K562 (cell line): ENCODE data around the gene R3HDM2. TPM values are rescaled to one million over a fixed set of nuclear protein-coding genes. Genes with fewer than 3 reads are reported as not detected.

Experiments used
- ATAC-seq: fragments of 200-7000 bp; cut with Tn5 transposase; 3 replicates; pipeline ENCODE4 v1.9.1; 2020; ENCODE audit warnings: moderate library complexity
- BruUV-seq: library from RNA; stranded (reverse); fragments of 400-500 nt; replicated peaks from 2 replicates; lab custom pipeline; 2021; lab: Mats Ljungman, UMichigan
- CTCF ChIA-PET: fragments of 300-600 bp; formaldehyde crosslinking; extraction: SDS; loops from one replicate; lab custom pipeline; 2021; ENCODE audit warnings: low intra/inter-chr PET ratio; lab: Yijun Ruan, JAX
- POLR2A ChIA-PET: fragments of 300-600, 350-650 bp; sonication (Branson Sonifier 250); formaldehyde crosslinking; extraction: SDS; loops from one replicate; lab custom pipeline; 2021; ENCODE audit warnings: antibody characterized with exemption, inconsistent platforms; lab: Yijun Ruan, JAX
- DNase-seq, 4 experiments: peaks; one replicate each; pipeline versions ENCODE4 v3.0.0 to v3.0.0-alpha.2; 2011 to 2018; ENCODE audit warnings: low spot score in 3 of 4, mixed read lengths in 3 of 4; ENCODE audit errors: extremely low read depth in 1 of 4
- FAIRE-seq: peaks from 2 replicates; lab custom pipeline; 2011; peaks lifted over from hg19 to GRCh38; lab: Jason Lieb, UNC
- H2AFZ ChIP-seq: 2 replicates; pipeline ENCODE4 v1.6.0; 2011; ENCODE audit warnings: low read depth, low read length, control low read depth, inconsistent platforms
- H3K27ac ChIP-seq: fragments of 200-600 bp; 3 replicates; pipeline ENCODE4 v1.8.0; 2011; ENCODE audit warnings: low read depth, mild to moderate bottlenecking, control low read depth, inconsistent platforms, low read length, moderate library complexity, mixed read lengths; ENCODE audit errors: extremely low read depth
- H3K27me3 ChIP-seq, 2 experiments: fragments of 300-600 bp in 1 of 2; 2 replicates in 1 of 2; 3 replicates in 1 of 2; pipeline versions ENCODE4 v1.6.0 to v1.8.0; 2011; ENCODE audit warnings: inconsistent platforms in 2 of 2, low read length in 2 of 2, mild to moderate bottlenecking in 1 of 2, mixed read lengths in 1 of 2, moderate library complexity in 1 of 2; ENCODE audit not compliant: control insufficient read depth in 2 of 2, insufficient read depth in 2 of 2
- H3K36me3 ChIP-seq: fragments of 300-600 bp; 3 replicates; pipeline ENCODE4 v1.8.0; 2011; ENCODE audit warnings: mild to moderate bottlenecking, low read length, inconsistent platforms; ENCODE audit not compliant: control insufficient read depth, insufficient read depth
- H3K4me1 ChIP-seq, 2 experiments: fragments of 200-600 bp in 1 of 2; replicated peaks in 1 of 2; 2 replicates in 1 of 2; 3 replicates in 1 of 2; pipeline versions ENCODE4 v1.5.1 to v1.8.0; 2011; ENCODE audit warnings: inconsistent platforms in 2 of 2, low read length in 2 of 2, mild to moderate bottlenecking in 1 of 2, mixed read lengths in 1 of 2, moderate library complexity in 1 of 2; ENCODE audit not compliant: control insufficient read depth in 2 of 2, insufficient read depth in 2 of 2
- H3K4me2 ChIP-seq: 2 replicates; pipeline ENCODE4 v1.6.1; 2011; ENCODE audit warnings: low read length, control low read depth, inconsistent platforms, mixed read lengths; ENCODE audit not compliant: insufficient read depth
- H3K4me3 ChIP-seq: fragments of 200-600 bp; sonication (generic), shearing (Covaris generic); 2 replicates; pipeline ENCODE4 v1.5.1; 2016; ENCODE audit warnings: control low read depth, inconsistent platforms
- H3K79me2 ChIP-seq: fragments of 200-600 bp; 3 replicates; pipeline ENCODE4 v1.8.0; 2011; ENCODE audit warnings: low read length, inconsistent platforms; ENCODE audit not compliant: control insufficient read depth, insufficient read depth
- H3K9ac ChIP-seq, 2 experiments: 2 replicates each; pipeline versions ENCODE4 v1.6.0 to v1.6.1; 2011; ENCODE audit warnings: low read depth in 2 of 2, low read length in 2 of 2, control low read depth in 1 of 2, inconsistent platforms in 1 of 2, mild to moderate bottlenecking in 1 of 2, mixed read lengths in 1 of 2; ENCODE audit not compliant: insufficient read depth in 1 of 2
- H3K9me1 ChIP-seq: one replicate; pipeline ENCODE4 v1.6.0; 2011; ENCODE audit warnings: inconsistent platforms, mild to moderate bottlenecking, low read length, moderate library complexity; ENCODE audit not compliant: control insufficient read depth, insufficient read depth
- H3K9me3 ChIP-seq: replicated peaks from 2 replicates; pipeline ENCODE4 v1.5.1; 2011; ENCODE audit warnings: low read depth, low read length, inconsistent platforms; ENCODE audit not compliant: control insufficient read depth, insufficient read depth
- H4K20me1 ChIP-seq: replicated peaks from 2 replicates; pipeline ENCODE4 v1.6.1; 2011; ENCODE audit warnings: low read length, inconsistent platforms, mixed read lengths; ENCODE audit not compliant: control insufficient read depth, insufficient read depth
- FOXJ3 ChIP-seq: sonication (generic); formaldehyde crosslinking; IDR thresholded peaks from 2 replicates; pipeline ENCODE4 v1.4.0; 2020; ENCODE audit warnings: mild to moderate bottlenecking, missing genetic modification reagents
- MEF2D ChIP-seq: conservative IDR thresholded peaks from 2 replicates; pipeline ENCODE4 v1.6.1; 2016; ENCODE audit warnings: low read depth, missing genetic modification characterization, missing compliant biosample characterization
- SMARCC2 ChIP-seq: fragments of 450-650 bp; IDR thresholded peaks from 2 replicates; pipeline ENCODE4 v1.6.1; 2017; ENCODE audit warnings: antibody characterized with exemption, moderate library complexity, mild to moderate bottlenecking, low read depth
- ZEB2 ChIP-seq: fragments of 450-650 bp; IDR thresholded peaks from 2 replicates; pipeline ENCODE4 v1.6.1; 2016
- WGBS: fragments of 100-300 bp; shearing (Covaris generic); methylation state at CpG from one replicate; pipeline ENCODE4 v1.1.6; 2016; ENCODE audit warnings: low coverage, mixed read lengths; ENCODE audit not compliant: insufficient coverage; ENCODE audit errors: missing lambda C conversion rate; 5-methylcytosine and 5-hydroxymethylcytosine counted together
- in situ Hi-C: fragments of 300-500 bp; cut with MboI; formaldehyde crosslinking; loops from 4 replicates; pipeline ENCODE4 v1.15.0; 2018; ENCODE audit warnings: inconsistent platforms, mixed read lengths
- intact Hi-C: fragments of 100-400 bp; cut with micrococcal nuclease; formaldehyde crosslinking; loops from 2 replicates; pipeline ENCODE4 v1.14.2; 2022
- polyA plus RNA-seq, 8 experiments: library from polyadenylated mRNA; depleted of rRNA in 4 of 8; stranded (reverse) in 5 of 8; unstranded in 3 of 8; fragments of >200 nt; fragmentation: Nextera tagmentation in 2 of 8; fragmentation: Illumina TruSeq in 1 of 8; extraction: Ambion mirVana in 2 of 8; extraction: Trizol in 1 of 8; gene quantifications; 2 replicates each; pipeline versions ENCODE4 v1.2.1 to v1.2.3, GENCODE V29; 2011 to 2014; ENCODE audit warnings: inconsistent platforms in 1 of 8, missing spikeins in 1 of 8
- total RNA-seq, 7 experiments: library from RNA; depleted of rRNA in 6 of 7; stranded (reverse); fragments of >200 nt in 6 of 7; fragmentation: Illumina TruSeq in 2 of 7; extraction: Trizol in 2 of 7; gene quantifications; 2 replicates each; pipeline versions ENCODE4 v1.2.1 to v1.2.3, GENCODE V29; 2011 to 2021; ENCODE audit warnings: low replicate concordance in 1 of 7
- TF ChIP-seq, protein P1 (sequence below): fragments of 200-400 bp; formaldehyde crosslinking; IDR thresholded peaks from 2 replicates; pipeline ENCODE4 v1.6.1; 2017; ENCODE audit warnings: mild to moderate bottlenecking, low read depth, low read length, moderate library complexity
- TF ChIP-seq, protein P2 (sequence below): fragments of 250-450 bp; sonication (Bioruptor Pico); IDR thresholded peaks from 2 replicates; pipeline ENCODE4 v1.5.0; 2022; ENCODE audit warnings: mild to moderate bottlenecking
- TF ChIP-seq, protein P3 (sequence below): fragments of 250-450 bp; sonication (Bioruptor Pico); IDR thresholded peaks from 2 replicates; pipeline ENCODE4 v1.6.1; 2021; ENCODE audit warnings: mild to moderate bottlenecking
- TF ChIP-seq, protein P4 (sequence below), 2 experiments: fragments of 450-650 bp in 1 of 2; sonication (generic) in 1 of 2; formaldehyde crosslinking in 1 of 2; IDR thresholded peaks in 1 of 2; conservative IDR thresholded peaks in 1 of 2; 2 replicates each; pipeline versions ENCODE4 v1.6.1 to v1.8.1; 2016 to 2023; ENCODE audit warnings: mild to moderate bottlenecking in 2 of 2, moderate library complexity in 2 of 2, inconsistent platforms in 1 of 2, missing genetic modification reagents in 1 of 2
- TF ChIP-seq, protein P5 (sequence below): fragments of 250-450 bp; sonication (Bioruptor Pico); IDR thresholded peaks from 2 replicates; pipeline ENCODE4 v1.4.0; 2020; ENCODE audit warnings: borderline replicate concordance

The R3HDM2 gene
- total and polyA plus RNA-seq, 9 of the 15 experiments (the other 6 are each of a cell fraction or from before 2014, with no cell fraction given), result 3.3 to 18.8 (median 9.0) TPM

DNA sequence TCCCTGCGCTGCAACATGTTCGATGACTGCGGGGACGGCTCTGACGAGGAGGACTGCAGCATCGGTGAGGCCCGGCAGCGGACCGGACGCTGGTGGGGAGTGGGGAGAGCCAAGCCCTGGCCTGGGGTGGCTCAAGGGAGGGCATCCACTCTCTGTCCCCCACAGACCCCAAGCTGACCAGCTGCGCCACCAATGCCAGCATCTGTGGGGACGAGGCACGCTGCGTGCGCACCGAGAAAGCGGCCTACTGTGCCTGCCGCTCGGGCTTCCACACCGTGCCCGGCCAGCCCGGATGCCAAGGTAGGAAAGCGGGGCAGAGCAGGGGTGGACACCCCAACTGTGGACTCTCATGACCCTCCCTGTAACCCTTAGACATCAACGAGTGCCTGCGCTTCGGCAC lies 225.7 kb downstream of the R3HDM2 start:
- H3K4me3 ChIP-seq, result no peak overlapping the region
- H3K4me1 ChIP-seq, result peaks cover 0 to 36% of the 10 kb centered on the region in 2 experiments; a peak in 2 of 5 replicates
- H3K9me3 ChIP-seq, result no peaks in the 10 kb centered on the region
- no peak overlapping the region for H3K27ac ChIP-seq
- intact Hi-C loops, result no loop called here
- no peak for FAIRE-seq
- ChIA-PET CTCF (no interaction called here), POLR2A (interaction anchor here (0.5 kb wide), 1 partner anchor 19 kb away, joined by 3 read pairs; no protein-coding TSS in a partner anchor)
- in situ Hi-C loops, result loop anchor here (5.0 kb wide), 1 partner anchor 37 kb away; no protein-coding TSS in a partner anchor
- peaks cover 2% of the 10 kb centered on the region for H3K9me1 ChIP-seq
- no peaks in the 10 kb centered on the region for H3K36me3 ChIP-seq
- H3K27me3 ChIP-seq, result peaks cover 44 to 90% of the 10 kb centered on the region in 2 experiments; a peak in 4 of 5 replicates
- no peaks in the 10 kb centered on the region for H3K79me2 ChIP-seq
- no TSS peak for BruUV-seq
- WGBS, result 21% methylated on average over 22 of the region's 26 CpGs
- H3K4me2 ChIP-seq, result no peak overlapping the region
- TF ChIP-seq, protein P1, sequence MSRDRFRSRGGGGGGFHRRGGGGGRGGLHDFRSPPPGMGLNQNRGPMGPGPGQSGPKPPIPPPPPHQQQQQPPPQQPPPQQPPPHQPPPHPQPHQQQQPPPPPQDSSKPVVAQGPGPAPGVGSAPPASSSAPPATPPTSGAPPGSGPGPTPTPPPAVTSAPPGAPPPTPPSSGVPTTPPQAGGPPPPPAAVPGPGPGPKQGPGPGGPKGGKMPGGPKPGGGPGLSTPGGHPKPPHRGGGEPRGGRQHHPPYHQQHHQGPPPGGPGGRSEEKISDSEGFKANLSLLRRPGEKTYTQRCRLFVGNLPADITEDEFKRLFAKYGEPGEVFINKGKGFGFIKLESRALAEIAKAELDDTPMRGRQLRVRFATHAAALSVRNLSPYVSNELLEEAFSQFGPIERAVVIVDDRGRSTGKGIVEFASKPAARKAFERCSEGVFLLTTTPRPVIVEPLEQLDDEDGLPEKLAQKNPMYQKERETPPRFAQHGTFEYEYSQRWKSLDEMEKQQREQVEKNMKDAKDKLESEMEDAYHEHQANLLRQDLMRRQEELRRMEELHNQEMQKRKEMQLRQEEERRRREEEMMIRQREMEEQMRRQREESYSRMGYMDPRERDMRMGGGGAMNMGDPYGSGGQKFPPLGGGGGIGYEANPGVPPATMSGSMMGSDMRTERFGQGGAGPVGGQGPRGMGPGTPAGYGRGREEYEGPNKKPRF, result no peak
- TF ChIP-seq, protein P2, sequence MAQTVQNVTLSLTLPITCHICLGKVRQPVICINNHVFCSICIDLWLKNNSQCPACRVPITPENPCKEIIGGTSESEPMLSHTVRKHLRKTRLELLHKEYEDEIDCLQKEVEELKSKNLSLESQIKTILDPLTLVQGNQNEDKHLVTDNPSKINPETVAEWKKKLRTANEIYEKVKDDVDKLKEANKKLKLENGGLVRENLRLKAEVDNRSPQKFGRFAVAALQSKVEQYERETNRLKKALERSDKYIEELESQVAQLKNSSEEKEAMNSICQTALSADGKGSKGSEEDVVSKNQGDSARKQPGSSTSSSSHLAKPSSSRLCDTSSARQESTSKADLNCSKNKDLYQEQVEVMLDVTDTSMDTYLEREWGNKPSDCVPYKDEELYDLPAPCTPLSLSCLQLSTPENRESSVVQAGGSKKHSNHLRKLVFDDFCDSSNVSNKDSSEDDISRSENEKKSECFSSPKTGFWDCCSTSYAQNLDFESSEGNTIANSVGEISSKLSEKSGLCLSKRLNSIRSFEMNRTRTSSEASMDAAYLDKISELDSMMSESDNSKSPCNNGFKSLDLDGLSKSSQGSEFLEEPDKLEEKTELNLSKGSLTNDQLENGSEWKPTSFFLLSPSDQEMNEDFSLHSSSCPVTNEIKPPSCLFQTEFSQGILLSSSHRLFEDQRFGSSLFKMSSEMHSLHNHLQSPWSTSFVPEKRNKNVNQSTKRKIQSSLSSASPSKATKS (CRISPR knock-in tag), result no peak
- TF ChIP-seq, protein P3, sequence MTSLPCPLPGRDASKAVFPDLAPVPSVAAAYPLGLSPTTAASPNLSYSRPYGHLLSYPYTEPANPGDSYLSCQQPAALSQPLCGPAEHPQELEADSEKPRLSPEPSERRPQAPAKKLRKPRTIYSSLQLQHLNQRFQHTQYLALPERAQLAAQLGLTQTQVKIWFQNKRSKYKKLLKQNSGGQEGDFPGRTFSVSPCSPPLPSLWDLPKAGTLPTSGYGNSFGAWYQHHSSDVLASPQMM (CRISPR knock-in tag), result no peak
- TF ChIP-seq MEF2D (no peak), SMARCC2 (no peak), FOXJ3 (CRISPR knock-in tag) (no peak), ZEB2 (no peak)
- TF ChIP-seq, protein P4, sequence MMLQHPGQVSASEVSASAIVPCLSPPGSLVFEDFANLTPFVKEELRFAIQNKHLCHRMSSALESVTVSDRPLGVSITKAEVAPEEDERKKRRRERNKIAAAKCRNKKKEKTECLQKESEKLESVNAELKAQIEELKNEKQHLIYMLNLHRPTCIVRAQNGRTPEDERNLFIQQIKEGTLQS (IDR thresholded peaks at IDR 0.05), result no peak
- TF ChIP-seq, protein P4 (CRISPR knock-in tag; conservative IDR thresholded peaks at IDR 0.05), result no peak
- TF ChIP-seq, protein P5, sequence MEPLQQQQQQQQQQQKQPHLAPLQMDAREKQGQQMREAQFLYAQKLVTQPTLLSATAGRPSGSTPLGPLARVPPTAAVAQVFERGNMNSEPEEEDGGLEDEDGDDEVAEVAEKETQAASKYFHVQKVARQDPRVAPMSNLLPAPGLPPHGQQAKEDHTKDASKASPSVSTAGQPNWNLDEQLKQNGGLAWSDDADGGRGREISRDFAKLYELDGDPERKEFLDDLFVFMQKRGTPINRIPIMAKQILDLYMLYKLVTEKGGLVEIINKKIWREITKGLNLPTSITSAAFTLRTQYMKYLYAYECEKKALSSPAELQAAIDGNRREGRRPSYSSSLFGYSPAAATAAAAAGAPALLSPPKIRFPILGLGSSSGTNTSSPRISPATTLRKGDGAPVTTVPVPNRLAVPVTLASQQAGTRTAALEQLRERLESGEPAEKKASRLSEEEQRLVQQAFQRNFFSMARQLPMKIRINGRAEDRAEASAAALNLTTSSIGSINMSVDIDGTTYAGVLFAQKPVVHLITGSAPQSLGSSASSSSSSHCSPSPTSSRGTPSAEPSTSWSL (CRISPR knock-in tag), result no peak
- no peak for DNase-seq
- peaks cover 13% of the 10 kb centered on the region for H4K20me1 ChIP-seq
- no peak overlapping the region for H2AFZ ChIP-seq
- H3K9ac ChIP-seq, result no peak overlapping the region; a peak in 1 of 4 replicates
- ATAC-seq, result no peak
